ENCODE results near the gene PDX1. TPM values are rescaled to one million over a fixed set of nuclear protein-coding genes. Genes with fewer than 3 reads are reported as not detected.

Gene PDX1
- total RNA-seq, 2 donors from 2014 or later: 0.35 to 0.54 TPM

DNA sequence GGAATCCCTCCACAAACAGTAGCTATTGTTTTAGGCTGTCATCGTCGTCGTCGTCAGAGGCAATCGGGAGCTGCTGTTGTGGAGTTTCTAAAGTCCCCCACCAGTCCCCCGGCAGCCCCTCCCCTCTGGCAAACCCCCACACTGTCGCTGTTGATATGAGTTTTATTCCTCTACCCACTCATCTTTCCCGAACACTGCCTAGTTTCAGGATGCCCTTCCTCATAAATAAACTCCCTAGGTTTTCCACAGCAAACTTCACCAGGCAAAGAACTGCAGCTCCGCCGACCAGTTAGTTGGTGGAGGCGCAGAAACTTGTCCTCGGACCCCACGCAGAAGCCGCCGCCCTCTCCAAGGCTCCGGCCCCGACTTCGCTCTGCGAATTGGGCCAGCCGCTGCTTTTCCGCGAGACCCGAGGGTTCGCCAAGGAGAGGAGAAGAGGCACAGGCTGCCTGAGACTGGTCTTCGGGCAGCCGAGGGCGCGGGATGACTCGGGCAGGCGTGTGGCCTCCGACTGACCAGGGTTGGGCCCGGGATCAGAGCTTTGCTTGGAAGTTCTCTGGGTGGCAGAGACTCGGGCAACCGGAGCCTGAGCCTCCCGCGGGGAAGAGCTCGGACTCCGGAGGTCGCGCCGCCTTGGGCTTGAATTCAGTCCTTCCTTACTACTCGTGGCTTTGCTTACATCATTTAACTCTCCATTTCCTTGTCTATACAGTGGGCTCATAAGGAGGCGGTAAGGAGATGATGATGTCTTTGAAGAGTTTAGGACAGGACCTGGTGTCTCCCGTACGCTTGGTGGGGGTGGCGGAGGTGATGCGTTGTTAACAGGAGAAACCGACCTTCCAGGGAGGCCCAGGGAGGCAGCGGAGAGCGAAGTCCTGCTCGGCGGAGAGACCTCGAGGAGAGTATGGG is 7.9 kb downstream of the PDX1 start:
- H3K27ac ChIP-seq: no peak overlapping the region
- no peak for DNase-seq

DNA sequence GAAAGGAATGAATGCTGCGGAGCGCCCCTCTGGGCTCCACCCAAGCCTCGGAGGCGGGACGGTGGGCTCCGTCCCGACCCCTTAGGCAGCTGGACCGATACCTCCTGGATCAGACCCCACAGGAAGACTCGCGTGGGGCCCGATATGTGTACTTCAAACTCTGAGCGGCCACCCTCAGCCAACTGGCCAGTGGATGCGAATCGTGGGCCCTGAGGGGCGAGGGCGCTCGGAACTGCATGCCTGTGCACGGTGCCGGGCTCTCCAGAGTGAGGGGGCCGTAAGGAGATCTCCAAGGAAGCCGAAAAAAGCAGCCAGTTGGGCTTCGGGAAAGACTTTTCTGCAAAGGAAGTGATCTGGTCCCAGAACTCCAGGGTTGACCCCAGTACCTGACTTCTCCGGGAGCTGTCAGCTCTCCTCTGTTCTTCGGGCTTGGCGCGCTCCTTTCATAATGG is 8.6 kb downstream of the PDX1 start:
- H3K27ac ChIP-seq: no peak overlapping the region
- no peak overlapping the region for H3K9ac ChIP-seq (ENCODE audit: low read depth in 2 of 2, low read length in 2 of 2)
- H3K4me3 ChIP-seq: no peak overlapping the region
- intact Hi-C loops (cut with DNase I): no loop called here
- DNase-seq: no peak
- TF ChIP-seq, protein P1, sequence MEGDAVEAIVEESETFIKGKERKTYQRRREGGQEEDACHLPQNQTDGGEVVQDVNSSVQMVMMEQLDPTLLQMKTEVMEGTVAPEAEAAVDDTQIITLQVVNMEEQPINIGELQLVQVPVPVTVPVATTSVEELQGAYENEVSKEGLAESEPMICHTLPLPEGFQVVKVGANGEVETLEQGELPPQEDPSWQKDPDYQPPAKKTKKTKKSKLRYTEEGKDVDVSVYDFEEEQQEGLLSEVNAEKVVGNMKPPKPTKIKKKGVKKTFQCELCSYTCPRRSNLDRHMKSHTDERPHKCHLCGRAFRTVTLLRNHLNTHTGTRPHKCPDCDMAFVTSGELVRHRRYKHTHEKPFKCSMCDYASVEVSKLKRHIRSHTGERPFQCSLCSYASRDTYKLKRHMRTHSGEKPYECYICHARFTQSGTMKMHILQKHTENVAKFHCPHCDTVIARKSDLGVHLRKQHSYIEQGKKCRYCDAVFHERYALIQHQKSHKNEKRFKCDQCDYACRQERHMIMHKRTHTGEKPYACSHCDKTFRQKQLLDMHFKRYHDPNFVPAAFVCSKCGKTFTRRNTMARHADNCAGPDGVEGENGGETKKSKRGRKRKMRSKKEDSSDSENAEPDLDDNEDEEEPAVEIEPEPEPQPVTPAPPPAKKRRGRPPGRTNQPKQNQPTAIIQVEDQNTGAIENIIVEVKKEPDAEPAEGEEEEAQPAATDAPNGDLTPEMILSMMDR (IDR thresholded peaks at IDR 0.05): no peak
- H3K27me3 ChIP-seq: peaks cover 75% of the 10 kb centered on the region
- H3K9me3 ChIP-seq: no peaks in the 10 kb centered on the region
- no peaks in the 10 kb centered on the region for H3K36me3 ChIP-seq
- H3K4me1 ChIP-seq: no peaks in the 10 kb centered on the region

More for the DNA sequence above, 7.9 kb downstream of the PDX1 start:
- intact Hi-C loops (cut with DNase I): no loop called here
- H3K4me1 ChIP-seq: no peaks in the 10 kb centered on the region
- H3K4me3 ChIP-seq: no peak overlapping the region
- H3K36me3 ChIP-seq: no peaks in the 10 kb centered on the region
- H3K27me3 ChIP-seq: peaks cover 82% of the 10 kb centered on the region
- no peaks in the 10 kb centered on the region for H3K9me3 ChIP-seq
- H3K9ac ChIP-seq (ENCODE audit: low read depth in 2 of 2, low read length in 2 of 2): no peak overlapping the region
- TF ChIP-seq, protein P1 (IDR thresholded peaks at IDR 0.05): no peak

DNA sequence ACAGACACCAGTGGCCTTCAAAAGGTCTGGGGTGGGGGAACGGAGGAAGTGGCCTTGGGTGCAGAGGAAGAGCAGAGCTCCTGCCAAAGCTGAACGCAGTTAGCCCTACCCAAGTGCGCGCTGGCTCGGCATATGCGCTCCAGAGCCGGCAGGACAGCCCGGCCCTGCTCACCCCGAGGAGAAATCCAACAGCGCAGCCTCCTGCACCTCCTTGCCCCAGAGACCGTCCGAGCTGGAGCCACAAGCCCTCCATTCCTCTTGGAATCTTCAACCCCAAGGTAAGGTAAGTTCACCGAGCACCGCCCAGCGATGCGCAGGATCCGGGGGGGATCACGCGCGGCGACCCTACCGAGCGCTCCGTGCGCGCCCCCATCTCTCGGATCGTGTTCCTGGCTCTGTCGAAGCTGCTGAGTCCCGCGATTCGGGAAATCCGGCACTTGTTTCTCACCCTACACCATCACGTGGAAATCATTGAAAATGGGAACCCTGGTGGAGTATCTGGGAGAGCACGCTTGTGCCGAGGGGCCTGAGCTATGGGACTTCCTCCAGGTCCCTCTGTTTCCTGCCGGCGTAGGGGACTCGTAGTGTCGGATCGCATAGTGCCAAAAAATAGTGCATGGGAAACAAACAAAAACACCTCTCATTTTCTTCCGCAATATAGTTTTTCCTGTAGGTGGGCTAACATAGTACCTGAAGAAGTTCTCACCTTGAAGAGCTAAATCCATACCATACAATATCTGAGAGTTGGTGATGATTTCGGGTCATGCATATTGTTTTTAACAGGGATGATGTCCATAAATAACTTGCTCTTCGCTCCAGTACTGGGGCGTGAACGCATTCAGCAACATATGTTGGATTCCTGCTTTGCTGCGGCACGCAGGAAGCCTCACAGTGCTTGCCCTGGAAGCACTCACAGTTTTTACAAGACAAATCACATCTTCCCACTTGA is 9.3 kb downstream of the PDX1 start:
- Histone ChIP-seq H3K36me3 (no peaks in the 10 kb centered on the region), H3K4me1 (no peaks in the 10 kb centered on the region), H3K9ac (ENCODE audit: low read depth in 2 of 2, low read length in 2 of 2) (no peak overlapping the region), H3K4me3 (no peak overlapping the region), H3K9me3 (no peaks in the 10 kb centered on the region), H3K27ac (no peak overlapping the region), H3K27me3 (peaks cover 68% of the 10 kb centered on the region)
- intact Hi-C loops (cut with DNase I): no loop called here
- DNase-seq: no peak
- TF ChIP-seq, protein P1 (IDR thresholded peaks at IDR 0.05): no peak

DNA sequence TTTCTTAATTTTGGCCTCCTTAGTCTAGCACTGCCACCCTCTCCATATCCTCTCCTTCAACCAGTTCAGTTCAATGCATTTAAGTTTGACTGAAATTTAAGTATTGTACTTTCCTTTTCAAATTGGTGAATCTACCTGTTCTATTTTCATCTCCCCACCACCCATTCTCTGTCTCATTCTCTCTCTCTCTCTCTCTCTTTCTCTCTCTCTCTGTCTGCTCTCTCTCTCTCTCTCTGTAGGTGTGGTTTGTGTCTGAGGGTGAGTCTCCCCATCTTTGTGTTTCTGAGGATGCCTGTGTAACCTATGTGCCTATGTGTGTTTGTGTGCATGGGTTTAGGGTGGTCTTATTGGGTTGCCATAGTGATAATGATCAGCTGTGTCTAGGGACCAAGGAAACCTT is 10.1 kb downstream of the PDX1 start:
- H3K9me3 ChIP-seq: no peaks in the 10 kb centered on the region
- H3K9ac ChIP-seq (ENCODE audit: low read depth in 2 of 2, low read length in 2 of 2): no peak overlapping the region
- H3K4me3 ChIP-seq: no peak overlapping the region
- H3K4me1 ChIP-seq: no peaks in the 10 kb centered on the region
- DNase-seq: no peak
- intact Hi-C loops (cut with DNase I): no loop called here
- TF ChIP-seq, protein P1 (IDR thresholded peaks at IDR 0.05): no peak
- peaks cover 61% of the 10 kb centered on the region for H3K27me3 ChIP-seq
- no peak overlapping the region for H3K27ac ChIP-seq
- H3K36me3 ChIP-seq: no peaks in the 10 kb centered on the region

DNA sequence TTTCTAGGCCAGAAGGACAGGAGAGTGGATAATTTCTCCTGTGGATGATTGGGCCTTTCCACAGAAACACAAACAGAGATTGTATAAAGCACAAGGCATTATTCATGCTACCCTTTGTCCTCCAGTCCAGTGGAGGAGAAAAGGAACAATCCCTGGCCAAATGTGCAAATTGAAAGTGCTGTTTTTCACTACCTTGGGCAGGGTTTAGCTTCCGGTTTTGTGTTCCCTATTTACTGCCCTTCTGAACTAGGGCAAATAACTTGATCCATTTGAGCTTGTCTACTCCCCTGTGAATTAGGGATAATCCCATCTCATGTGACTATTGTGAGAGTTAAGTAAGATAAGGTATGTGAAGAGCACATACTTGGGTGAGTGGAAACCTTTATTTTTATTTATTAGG is 13.3 kb downstream of the PDX1 start:
- no peak for DNase-seq
- no peaks in the 10 kb centered on the region for H3K4me1 ChIP-seq
- no peak overlapping the region for H3K9ac ChIP-seq (ENCODE audit: low read depth in 2 of 2, low read length in 2 of 2)
- no peaks in the 10 kb centered on the region for H3K9me3 ChIP-seq
- H3K27me3 ChIP-seq: peaks cover 30% of the 10 kb centered on the region
- no peak overlapping the region for H3K4me3 ChIP-seq
- H3K27ac ChIP-seq: no peak overlapping the region
- no peaks in the 10 kb centered on the region for H3K36me3 ChIP-seq
- intact Hi-C loops (cut with DNase I): no loop called here
- TF ChIP-seq, protein P1 (IDR thresholded peaks at IDR 0.05): no peak

Measured in colonic mucosa (tissue), 4 donors.